Measurements from ENCODE around the gene MPP4.
A peak's percentile ranks its signal among the peaks of the same experiment; 100 is the strongest.

Gene MPP4

GRCh38 chr2:201669865-201670264 lies 28.6 kb downstream of the MPP4 start:
- DNase-seq, result no peak

DNA sequence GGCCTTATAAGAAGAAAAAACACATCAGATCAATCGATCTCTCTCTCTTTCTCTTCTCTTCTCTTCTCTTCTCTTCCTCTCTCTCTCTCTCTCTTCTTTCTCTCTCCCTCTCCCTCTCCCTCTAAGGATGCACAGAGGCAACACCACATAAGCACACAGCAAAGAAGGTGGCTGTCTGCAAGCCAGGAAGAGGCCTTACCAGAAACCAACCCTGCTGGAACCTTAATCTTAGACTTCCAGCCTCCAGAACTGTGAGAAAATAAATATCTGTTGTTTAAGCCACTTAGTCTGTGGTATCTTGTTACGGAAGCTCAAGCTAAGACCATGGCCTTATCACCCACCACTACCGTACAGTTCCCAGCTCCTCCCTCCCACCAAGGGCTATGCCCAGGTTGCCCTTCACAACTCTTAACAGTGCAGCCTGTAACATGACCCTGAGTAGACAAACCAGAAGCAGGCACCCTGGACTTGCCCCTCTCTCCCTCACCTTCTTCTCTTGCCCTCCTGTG lies 30.0 kb downstream of the MPP4 start:
- DNase-seq, result no peak

GRCh38 chr2:201664334-201664733 lies 34.1 kb downstream of the MPP4 start:
- no peak for DNase-seq

DNA sequence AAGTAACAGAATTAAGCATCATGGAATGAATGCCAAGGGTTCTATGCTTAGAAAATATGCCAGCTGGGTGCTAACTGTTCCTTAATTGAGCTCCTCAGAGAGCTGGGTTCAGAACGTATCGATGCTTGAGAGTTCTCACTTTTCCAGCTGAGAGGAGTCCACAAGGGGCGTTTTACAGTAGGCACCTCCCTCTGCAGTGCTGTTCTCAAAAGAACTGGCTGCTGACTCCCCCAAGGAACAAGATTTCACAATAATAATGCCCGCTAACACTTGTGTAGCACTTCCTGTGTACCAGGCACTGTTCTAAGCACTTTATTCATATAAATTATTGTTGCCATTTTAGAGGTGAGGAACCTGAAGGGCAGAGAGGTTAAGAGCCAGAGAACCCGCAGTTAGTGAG lies 37.1 kb downstream of the MPP4 start:
- no peak for DNase-seq

GRCh38 chr2:201660293-201660895 lies 38.0 kb downstream of the MPP4 start:
- DNase-seq, result no peak

- no peak for DNase-seq
Measured at GRCh38 chr2:201656740-201657139, 41.7 kb downstream of the MPP4 start.

GRCh38 chr2:201656102-201656501 lies 42.3 kb downstream of the MPP4 start:
- DNase-seq, result peak; percentile 30

DNA sequence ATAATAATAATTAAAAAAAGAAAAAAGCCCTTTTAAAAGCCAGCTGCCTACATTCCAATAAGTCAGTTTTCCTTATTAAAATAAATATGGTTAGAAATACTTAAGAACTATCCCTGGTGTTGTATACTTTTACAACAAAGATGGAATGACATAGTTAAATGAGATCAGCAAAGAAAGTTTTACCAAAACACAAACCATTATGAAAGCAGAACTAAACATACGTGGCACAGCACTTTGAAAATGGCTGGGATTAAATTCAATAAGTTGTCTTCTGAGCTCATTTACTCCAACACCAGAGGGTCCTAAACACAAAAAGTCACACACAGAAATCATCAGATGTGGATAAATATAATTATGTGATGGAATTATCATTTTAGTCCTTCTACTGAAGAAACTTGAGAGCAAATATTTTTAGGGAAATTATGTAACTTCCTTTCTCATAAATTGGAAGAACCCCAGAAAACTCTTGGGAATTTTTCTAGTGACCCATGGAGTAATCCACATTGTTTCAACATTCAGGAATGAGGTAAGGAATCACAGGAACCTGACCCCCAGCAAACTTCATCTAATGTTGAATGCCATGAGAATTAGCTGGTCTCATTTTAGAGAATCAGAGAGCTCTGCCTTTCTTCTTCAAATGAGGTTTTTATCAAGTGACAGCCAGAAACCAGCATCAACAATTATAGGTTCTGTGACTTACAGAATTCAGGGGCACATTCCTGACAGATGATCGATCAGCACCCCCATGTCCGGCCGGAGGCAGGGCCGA lies 43.6 kb downstream of the MPP4 start:
- no peak for DNase-seq

- DNase-seq, result no peak
Measured at GRCh38 chr2:201653221-201653620, 45.2 kb downstream of the MPP4 start.

GRCh38 chr2:201649442-201649841 lies 49.0 kb downstream of the MPP4 start:
- no peak for DNase-seq

DNA sequence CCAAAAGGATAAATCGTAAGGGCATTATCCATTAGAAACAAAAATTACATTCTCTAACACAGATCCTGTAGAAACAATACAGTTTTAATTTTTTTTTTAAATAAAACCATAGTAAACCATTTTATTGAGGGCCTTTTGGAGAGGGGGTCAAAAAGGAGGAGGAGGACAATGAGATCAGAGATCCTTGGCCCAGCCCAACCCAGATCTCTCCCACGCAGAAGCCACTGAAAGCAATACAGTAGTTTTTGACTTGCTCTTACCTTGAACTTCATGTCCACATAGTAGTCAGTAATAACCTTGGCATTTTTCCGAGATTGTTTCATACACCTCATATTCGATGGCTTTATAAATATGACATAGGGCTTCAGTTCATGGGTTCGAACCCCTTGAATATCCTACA lies 51.0 kb downstream of the MPP4 start:
- no peak for DNase-seq

DNA sequence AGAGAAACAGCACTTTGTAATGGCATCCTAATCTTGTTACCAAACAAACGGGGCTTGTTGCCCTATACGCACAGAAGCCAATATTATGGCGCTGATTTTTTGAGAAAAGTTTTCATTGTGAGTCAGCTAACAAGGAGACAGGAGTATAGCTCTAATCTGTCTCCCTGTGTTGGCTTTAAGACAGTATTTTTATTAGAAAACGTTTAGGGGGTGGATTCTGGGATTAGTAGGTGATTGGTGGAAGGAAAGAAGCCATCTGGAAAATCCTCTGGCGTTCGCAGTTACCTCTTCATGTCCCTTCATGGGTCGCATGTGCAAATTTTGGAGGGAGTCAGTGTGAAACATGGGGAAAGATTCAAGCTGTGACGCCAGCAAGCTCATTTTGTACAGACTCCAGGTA lies 54.4 kb downstream of the MPP4 start:
- no peak for DNase-seq

DNA sequence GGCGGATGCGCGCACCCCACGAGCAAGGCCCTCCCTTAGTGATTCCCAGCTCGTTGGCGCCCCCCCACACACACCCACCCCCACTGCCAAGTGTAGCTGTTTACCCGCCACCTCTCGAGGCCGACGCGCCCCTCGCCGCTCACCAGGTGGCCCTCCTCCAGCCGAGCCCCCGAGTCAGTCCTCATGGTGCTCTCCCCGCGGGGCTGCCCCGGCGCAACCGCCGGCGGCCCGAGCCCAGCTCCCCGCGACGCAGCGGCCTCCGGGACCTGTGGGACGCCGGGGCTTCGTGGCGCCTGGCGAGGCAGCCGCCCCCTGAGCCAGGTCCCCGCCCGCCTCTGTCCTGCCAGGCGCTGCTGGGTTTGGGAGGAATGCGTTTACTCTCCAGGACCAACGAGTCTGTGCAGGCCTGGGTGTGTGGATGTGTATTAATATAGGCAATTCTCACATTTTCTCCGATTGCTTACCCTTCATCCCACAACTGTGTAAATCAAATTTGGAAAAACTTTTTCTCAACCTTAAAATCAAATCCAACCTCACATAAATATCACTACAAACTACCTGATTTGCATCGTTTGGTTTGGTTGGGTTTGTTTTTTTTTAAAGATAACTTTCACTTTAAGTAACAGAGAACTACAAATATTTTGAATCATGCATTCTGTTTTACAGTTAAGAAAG lies 55.1 kb downstream of the MPP4 start, which contains the start of gene TMEM237:
TMEM237 (minus strand) TSS at position 288 of the 675 bp plus-strand sequence; CDS start at position 185, 103 bp downstream.
- peak; percentile 36 for DNase-seq

GRCh38 chr2:201642579-201643215 lies 55.7 kb downstream of the MPP4 start:
- DNase-seq, result peak; percentile 77

DNA sequence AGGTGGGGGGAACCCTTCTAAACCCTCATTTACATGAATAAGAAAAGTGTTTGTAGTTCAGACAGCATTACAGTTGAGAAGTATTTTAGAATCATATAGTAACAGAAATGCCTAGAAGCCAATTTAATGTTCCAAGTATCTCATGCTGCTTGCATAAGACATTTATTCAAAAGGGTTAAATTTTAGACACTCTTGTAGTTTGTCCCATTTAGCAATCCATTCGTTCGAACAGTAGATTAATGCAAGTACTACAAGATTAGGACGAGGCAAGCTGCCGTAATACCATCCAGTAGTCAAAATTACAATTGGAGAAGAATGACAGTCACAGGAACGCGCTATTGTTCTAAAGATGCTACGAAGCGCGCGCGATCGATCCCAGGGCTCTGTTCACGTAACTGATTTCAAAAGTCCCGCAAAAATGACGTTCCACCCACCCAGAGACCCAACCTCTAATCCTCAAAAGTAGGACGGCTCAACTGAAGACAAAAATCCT lies 56.3 kb downstream of the MPP4 start:
- DNase-seq, result no peak

- DNase-seq, result no peak
Measured at GRCh38 chr2:201639205-201639604, 59.2 kb downstream of the MPP4 start.

- DNase-seq, result no peak
Measured at GRCh38 chr2:201638326-201638725, 60.1 kb downstream of the MPP4 start.

GRCh38 chr2:201633661-201634249 lies 64.7 kb downstream of the MPP4 start:
- no peak for DNase-seq

GRCh38 chr2:201631041-201631440 lies 67.4 kb downstream of the MPP4 start:
- no peak for DNase-seq

GRCh38 chr2:201630577-201630976 lies 67.9 kb downstream of the MPP4 start:
- DNase-seq, result no peak

DNA sequence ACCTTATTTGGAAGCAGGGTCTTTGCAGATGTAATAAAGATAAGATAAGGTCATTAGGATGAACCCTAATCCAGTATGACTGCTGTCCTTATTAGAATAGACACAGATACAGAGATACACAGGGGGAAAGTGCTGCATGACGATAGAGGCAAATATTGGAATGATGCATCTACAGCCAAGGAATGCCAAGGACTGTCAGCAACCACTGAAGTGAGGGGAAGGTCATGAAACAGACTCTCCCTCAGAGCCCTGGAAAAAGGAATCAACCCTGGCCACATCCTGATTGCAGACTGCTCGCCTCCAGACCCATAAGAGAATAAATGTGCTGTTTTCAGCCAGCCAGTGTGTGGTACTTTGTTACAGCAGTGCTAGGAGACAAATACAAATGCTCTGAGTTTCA lies 69.9 kb downstream of the MPP4 start:
- no peak for DNase-seq

DNA sequence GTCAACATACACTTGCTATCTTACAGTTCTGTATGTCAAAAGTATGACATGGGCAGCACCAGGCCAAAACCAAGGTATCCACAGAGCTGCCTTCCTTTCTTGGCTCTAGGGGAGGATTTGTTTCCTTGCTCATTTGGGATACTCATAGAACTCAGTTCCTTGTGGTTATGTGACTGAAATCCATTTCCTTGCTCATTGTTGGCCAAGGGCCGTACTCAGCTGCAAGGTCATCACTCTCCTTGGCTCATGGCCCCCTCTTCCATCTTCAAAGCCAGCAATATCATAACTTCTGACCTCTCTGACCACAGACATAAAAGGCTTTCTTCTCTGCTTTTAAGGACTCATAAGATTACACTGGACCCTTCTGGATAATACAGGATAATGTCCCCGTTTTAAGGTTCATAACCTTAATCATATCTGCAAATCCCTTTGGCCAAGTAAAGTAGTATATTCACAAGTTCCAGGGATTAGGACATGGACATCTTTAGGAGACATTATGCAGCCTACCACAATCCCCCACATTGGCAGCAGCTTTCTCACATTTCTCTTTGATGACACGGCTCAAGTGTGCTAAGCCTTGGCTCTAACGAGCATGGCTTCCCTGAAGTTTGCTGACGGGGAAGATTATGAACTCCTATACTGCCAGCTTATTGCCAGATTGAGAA lies 76.0 kb downstream of the MPP4 start:
- no peak for DNase-seq

All from activated gamma-delta T cell (primary cell).